ENCODE measurements around the gene PSMB3. TPM values are rescaled to one million over a fixed set of nuclear protein-coding genes. Genes with fewer than 3 reads are reported as not detected.

PSMB3 gene
- total RNA-seq: 298 and 351 TPM in 2 replicates

DNA sequence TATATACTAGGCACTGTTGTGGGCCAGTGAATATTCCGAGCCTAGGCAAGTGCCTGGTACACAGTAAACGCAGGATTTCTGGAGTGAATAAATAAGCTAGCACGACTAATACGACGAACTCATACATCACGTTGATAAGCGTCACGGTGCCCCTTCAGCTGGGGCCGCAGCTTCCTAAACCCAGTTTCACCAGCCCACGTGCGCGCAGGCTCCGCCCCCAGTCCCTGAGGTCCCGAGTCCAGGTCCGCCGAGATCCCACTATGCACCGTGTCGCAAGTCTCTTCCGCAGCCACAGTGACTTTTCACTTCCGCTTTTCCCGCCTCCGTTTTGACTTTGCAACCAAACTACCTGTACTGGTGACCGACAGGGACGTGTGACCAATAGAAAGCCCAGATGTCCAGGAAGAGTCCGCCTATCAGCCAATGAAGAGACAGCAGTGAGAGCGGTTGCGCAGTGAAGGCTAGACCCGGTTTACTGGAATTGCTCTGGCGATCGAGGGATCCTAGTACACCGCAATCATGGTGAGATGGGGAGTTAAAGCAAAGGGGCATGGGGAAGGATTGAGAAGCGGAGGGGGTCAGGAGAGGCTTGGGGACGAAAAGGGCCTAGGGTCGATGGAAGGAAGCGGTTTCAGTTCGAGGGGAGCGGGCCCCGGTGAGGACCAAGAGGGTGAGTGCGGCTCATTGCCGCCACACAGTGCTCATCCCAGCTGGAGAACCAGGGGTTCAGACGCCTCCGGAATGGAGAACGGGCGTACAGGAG lies at the start of gene PSMB3:
PSMB3 (plus strand) TSS at position 434 of the 763 bp plus-strand sequence; CDS start at position 520, 86 bp downstream.

DNA sequence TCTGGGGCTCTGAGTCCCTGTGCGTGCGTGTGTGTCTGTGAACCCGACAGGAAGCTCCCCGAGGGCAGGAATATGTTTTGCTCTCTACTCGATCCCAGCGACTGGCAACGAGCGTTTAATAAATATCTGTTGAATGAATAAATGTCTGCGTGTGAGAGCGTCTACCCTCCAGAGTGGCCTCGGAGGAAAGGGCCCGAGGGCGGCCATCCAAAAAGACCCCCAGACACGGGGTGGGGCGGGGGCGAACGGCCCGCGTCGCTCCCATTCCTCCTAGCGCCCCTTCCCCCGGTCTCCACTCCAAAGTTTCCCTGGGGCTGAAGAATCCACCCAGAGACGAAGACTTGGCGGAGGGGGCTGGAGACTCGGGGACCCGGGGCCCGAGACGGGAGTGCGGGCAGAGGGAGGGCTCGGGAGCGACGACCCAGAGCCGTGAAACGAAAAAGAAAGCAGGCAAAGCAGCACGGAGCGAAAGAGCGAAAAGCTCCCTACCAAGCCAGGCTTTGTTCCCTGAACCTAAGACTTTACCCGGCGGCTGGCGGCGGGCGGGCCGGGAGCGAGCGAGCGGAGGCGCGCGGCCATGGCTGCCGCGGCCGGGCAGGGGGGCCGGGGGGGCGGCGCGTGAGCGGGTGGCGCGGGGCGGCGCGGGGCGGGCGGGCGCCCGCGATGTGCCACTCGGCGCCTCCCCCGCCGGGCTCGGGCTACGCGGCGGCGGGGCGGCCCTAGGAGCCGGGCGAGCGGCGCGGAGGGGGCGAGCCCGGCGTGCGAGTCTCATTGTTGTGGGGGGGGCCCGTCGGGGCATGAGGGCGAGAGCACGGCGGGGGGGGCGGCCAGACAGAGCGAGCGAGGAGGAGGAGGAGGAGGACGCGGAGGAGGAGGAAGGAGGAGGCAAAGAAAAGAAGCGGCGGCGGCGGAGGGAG lies 47.7 kb upstream of the PSMB3 start, which contains the start of gene MLLT6:
MLLT6 (plus strand) TSS at position 668 of the 917 bp plus-strand sequence. CDS start 360 bp downstream, outside the sequence.

DNA sequence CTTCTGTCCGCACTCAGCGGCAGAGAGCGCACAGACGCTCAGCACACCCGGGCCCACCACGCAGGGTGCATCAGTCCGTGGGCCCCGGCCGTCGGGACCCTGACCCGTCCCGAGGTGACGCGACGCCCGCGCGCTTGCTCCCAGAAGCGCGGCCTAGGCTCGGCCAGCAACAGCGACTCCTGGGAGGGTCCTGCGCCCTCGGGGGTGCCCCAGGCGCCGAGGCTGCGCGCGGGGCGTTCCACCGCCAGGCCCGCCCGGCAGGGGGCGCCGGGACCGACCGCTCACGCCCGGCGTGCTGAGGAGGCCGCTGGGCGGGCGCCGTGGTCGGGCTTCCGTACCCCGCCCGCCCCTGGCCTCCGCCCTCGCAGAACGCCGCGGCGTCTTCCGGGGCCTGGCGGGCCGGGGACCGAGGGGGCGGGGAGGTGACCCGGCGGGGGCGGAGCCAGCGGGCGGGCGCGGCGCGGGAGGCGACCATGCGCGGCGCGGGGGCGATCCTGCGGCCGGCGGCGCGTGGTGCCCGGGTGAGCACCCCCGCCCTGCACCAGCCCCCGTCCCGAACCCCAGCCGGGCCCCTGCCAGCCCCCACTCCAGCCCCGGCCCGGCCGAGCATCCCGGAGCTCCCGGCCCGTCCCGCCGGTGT lies 22.5 kb upstream of the PSMB3 start, which contains the start of gene CISD3:
CISD3 (plus strand) TSS at position 456 of the 640 bp plus-strand sequence; CDS start at position 474, 18 bp downstream.

DNA sequence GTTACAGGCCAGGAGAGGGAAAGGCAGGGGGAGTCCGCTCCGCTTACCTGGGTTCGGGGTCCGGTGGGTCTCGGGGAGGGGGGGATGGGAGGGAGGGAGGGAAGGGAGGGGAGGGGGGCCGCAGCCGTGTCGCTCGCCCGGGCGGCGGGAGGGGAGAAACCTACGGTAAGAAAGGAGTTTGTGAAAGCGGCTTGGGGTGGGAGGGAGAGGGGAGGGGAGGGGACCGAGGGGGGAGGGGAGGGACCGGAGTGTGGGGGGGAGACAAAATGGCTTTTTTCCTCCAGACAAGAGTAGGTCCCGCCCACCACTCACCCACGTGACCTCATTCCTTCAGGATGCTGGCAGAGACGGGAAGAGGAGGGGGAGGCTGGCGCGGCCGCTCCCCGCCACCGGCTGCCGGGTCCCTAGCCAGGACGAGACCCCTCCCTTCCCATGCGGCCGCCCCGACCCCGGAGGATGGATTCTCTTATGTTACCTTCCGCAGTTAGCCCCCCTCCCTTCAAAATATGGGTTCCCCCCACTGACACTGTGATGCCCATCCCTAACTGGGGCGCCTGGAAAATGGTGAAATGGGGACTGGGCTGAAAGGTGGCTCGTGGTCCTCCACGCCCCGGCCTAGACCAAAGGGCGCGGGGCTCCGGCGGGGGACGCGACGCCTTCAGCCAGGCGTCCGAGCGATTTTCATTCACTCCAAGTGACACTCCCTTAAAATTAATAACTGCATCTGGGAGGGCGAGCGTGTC lies 4.2 kb upstream of the PSMB3 start, which contains the start of gene PCGF2:
PCGF2 (minus strand) TSS at position 188 of the 743 bp plus-strand sequence. CDS start 7,934 bp downstream, outside the sequence.

DNA sequence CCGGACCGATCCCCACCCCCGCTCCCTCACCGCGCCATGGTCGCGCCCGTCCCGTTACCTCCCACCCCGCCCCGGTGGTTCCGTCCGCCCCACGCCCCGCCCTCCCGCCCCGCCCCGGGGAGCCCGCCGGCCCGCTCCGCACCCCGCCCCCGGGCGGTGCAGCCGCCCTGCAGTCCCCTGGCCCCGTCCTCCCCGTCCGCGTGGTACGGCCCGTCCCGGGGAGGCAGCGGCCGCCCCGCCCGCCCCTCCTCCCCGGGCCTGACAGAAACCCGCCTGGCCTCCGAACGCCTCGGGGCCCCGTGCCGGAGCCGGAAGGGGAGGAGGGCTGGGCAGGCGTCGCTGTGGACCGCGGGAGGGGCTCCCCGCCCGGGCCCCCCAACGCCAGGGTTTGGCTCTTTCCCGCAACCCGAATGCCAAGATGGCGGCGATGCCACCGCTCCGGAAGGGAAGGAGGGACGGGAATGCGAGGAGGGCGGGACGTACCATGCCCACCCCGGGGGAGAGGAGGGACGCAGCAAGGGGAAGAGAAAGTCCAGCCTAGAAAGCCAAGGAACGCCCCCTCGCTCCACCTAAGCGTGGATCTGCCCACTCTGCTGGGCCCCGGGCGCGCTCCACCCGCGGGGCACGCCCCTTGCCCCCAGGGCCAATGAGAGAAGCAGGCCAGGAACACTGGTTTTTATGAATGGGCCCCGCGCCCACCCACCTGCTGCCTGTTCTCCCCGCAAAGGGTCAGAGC lies 47.1 kb downstream of the PSMB3 start, which contains the start of gene PIP4K2B:
PIP4K2B (minus strand) TSS at position 56 of the 736 bp plus-strand sequence. CDS start 132 bp downstream, outside the sequence.

Other genes starting within 250 kb of the PSMB3 start
- gene SRCIN1, start 146.8 kb upstream of the PSMB3 start, total RNA-seq: under 0.01 TPM in 1 of 2 replicates, not detected in the other
- gene EPOP, start 77.8 kb upstream of the PSMB3 start, total RNA-seq: 0.33 and 0.60 TPM in 2 replicates
- gene MLLT6, start 47.5 kb upstream of the PSMB3 start, total RNA-seq: 20.0 and 20.5 TPM in 2 replicates
- 2.0 and 2.9 TPM in 2 replicates for gene CISD3, start 22.4 kb upstream of the PSMB3 start, total RNA-seq
- 3.6 TPM in 2 replicates for gene PCGF2, start 4.4 kb upstream of the PSMB3 start, total RNA-seq
- gene PIP4K2B, start 46.8 kb downstream of the PSMB3 start, total RNA-seq: 30.3 and 37.2 TPM in 2 replicates
- gene CWC25, start 72.6 kb downstream of the PSMB3 start, total RNA-seq: 8.5 and 9.7 TPM in 2 replicates
- gene RPL23, start 101.0 kb downstream of the PSMB3 start, total RNA-seq: 2,234 and 2,254 TPM in 2 replicates
- gene LASP1, start 117.3 kb downstream of the PSMB3 start, total RNA-seq: 51.6 and 64.0 TPM in 2 replicates
- gene FBXO47, start 214.7 kb downstream of the PSMB3 start, total RNA-seq: under 0.01 TPM in 1 of 2 replicates, not detected in the other

All from dermis lymphatic vessel endothelial cell (primary cell).